ENCODE measurements around the gene IL3.

The IL3 gene

GRCh38 chr5:132057498-132058255 lies 2.8 kb upstream of the IL3 start:
- DNase-seq, result no peak

GRCh38 chr5:132058646-132059042 lies 1.8 kb upstream of the IL3 start:
- no peak for DNase-seq

GRCh38 chr5:132059043-132059695 lies 1.3 kb upstream of the IL3 start:
- DNase-seq, result no peak

GRCh38 chr5:132059696-132060500 lies 557 bp upstream of the IL3 start:
- no peak for DNase-seq

GRCh38 chr5:132063090-132063911 lies 2.8 kb downstream of the IL3 start:
- peak; percentile 66 for DNase-seq

GRCh38 chr5:132064140-132064539 lies 3.7 kb downstream of the IL3 start:
- DNase-seq, result no peak

GRCh38 chr5:132064738-132065331 lies 4.4 kb downstream of the IL3 start:
- DNase-seq, result peak; percentile 80

- DNase-seq, result peak; percentile 78
Measured at GRCh38 chr5:132065351-132065937, 5.0 kb downstream of the IL3 start.

GRCh38 chr5:132065951-132066701 lies 5.7 kb downstream of the IL3 start:
- DNase-seq, result no peak

GRCh38 chr5:132066871-132067270 lies 6.4 kb downstream of the IL3 start:
- no peak for DNase-seq

- DNase-seq, result no peak
Measured at GRCh38 chr5:132067451-132067850, 7.0 kb downstream of the IL3 start.

- no peak for DNase-seq
Measured at GRCh38 chr5:132067941-132068808, 7.7 kb downstream of the IL3 start.

- no peak for DNase-seq
Measured at GRCh38 chr5:132069561-132069960, 9.1 kb downstream of the IL3 start.

GRCh38 chr5:132069994-132070393 lies 9.5 kb downstream of the IL3 start:
- no peak for DNase-seq

GRCh38 chr5:132070460-132071337 lies 10.2 kb downstream of the IL3 start:
- peak; percentile 42 for DNase-seq

GRCh38 chr5:132071338-132071707 lies 10.9 kb downstream of the IL3 start:
- no peak for DNase-seq

- DNase-seq, result no peak
Measured at GRCh38 chr5:132072070-132072469, 11.6 kb downstream of the IL3 start.

- no peak for DNase-seq
Measured at GRCh38 chr5:132072528-132072927, 12.1 kb downstream of the IL3 start.

Data from EL (cell line).